Activated CD4-positive, alpha-beta T cell treated with anti-CD3 and anti-CD28 coated beads for 48 hours (primary cell): ENCODE results near the gene GSG1L.

Experiments
- DNase-seq: peaks from one replicate; pipeline ENCODE4 v3.0.0-alpha.2; 2020

The GSG1L gene

GRCh38 chr16:27767971-27768591 lies 295.4 kb downstream of the GSG1L start:
- DNase-seq: no peak

- DNase-seq: no peak
Observed at GRCh38 chr16:27767081-27767480, 296.4 kb downstream of the GSG1L start.

- DNase-seq: no peak
Observed at GRCh38 chr16:27766236-27766925, 297.1 kb downstream of the GSG1L start.

GRCh38 chr16:27764869-27765675 lies 298.4 kb downstream of the GSG1L start:
- no peak for DNase-seq

- DNase-seq: no peak
Observed at GRCh38 chr16:27764427-27764826, 299.1 kb downstream of the GSG1L start.

- no peak for DNase-seq
Observed at GRCh38 chr16:27762441-27762840, 301.1 kb downstream of the GSG1L start.

- no peak for DNase-seq
Observed at GRCh38 chr16:27761816-27762215, 301.7 kb downstream of the GSG1L start.

GRCh38 chr16:27760789-27761176 lies 302.7 kb downstream of the GSG1L start:
- no peak for DNase-seq

- no peak for DNase-seq
Observed at GRCh38 chr16:27759967-27760788, 303.3 kb downstream of the GSG1L start.

- no peak for DNase-seq
Observed at GRCh38 chr16:27759301-27759871, 304.1 kb downstream of the GSG1L start.

GRCh38 chr16:27758544-27758943 lies 305.0 kb downstream of the GSG1L start:
- DNase-seq: no peak

GRCh38 chr16:27756206-27756970 lies 307.1 kb downstream of the GSG1L start:
- DNase-seq: no peak

GRCh38 chr16:27754788-27755690 lies 308.5 kb downstream of the GSG1L start:
- no peak for DNase-seq

GRCh38 chr16:27753563-27753962 lies 310.0 kb downstream of the GSG1L start:
- no peak for DNase-seq

GRCh38 chr16:27752241-27752640 lies 311.3 kb downstream of the GSG1L start:
- DNase-seq: no peak

GRCh38 chr16:27751676-27752075 lies 311.8 kb downstream of the GSG1L start:
- DNase-seq: no peak

GRCh38 chr16:27751233-27751632 lies 312.3 kb downstream of the GSG1L start:
- no peak for DNase-seq

GRCh38 chr16:27749946-27750345 lies 313.6 kb downstream of the GSG1L start:
- DNase-seq: no peak

GRCh38 chr16:27749547-27749875 lies 314.0 kb downstream of the GSG1L start:
- DNase-seq: no peak

- peak; percentile 44 for DNase-seq
Observed at GRCh38 chr16:27748868-27749546, 314.5 kb downstream of the GSG1L start.
